Stimulated activated CD8-positive, alpha-beta memory T cell treated with anti-CD3 and anti-CD28 coated beads, Interleukin-7, amount 100 ng/mL, for 48 hours (primary cell): Measurements from ENCODE around the gene ADD2.
A peak's percentile ranks its signal among the peaks of the same experiment; 100 is the strongest.
"Not testable (repeated sequence)": the region's sequence is repeated elsewhere in the genome, so short reads cannot be mapped to it uniquely, and the experiment has no call there.

ENCODE experiments used
- DNase-seq, 2 donors: peaks; one replicate each; pipeline ENCODE4 v3.0.0-alpha.2; 2020; ENCODE audit warnings: low read depth in 1 of 2; ENCODE audit errors: extremely low read depth in 1 of 2

Gene ADD2

DNA sequence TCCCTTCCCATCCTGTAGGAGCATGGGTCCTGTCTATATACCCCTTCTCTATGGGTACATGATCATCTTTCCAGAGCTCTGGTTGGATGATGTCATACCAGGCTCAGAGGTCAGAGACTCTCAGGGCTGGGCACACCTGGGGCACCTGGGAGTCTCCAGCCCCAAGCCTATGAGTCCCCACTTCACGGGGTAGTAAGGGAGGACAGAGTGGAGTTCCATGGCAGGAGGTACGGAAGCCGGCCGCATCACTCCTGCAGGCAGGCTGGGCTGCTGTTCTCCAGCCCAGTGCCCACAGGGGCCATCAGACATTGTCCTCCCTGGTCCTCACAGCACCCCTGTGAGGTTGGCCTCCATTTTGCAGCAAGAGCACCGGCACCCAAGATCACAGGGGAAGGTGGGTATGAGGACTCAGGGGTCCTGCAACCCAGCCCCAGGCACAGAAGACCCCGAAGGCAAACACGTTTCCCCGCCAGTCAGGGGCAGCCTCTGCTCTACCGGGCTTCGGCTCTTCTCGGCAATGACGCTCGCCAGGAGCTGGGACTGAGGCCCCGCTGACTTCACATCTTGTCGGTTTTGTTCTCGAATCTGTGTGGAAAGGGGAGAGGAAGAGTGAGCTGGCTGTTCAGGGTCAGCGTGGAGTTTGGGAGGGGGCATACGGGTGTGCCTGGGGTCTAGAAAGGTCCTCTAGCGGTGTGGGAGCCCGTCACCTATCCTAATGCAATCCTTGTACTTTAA, 91.5 kb downstream of the ADD2 start:
- DNase-seq, result no peak

DNA sequence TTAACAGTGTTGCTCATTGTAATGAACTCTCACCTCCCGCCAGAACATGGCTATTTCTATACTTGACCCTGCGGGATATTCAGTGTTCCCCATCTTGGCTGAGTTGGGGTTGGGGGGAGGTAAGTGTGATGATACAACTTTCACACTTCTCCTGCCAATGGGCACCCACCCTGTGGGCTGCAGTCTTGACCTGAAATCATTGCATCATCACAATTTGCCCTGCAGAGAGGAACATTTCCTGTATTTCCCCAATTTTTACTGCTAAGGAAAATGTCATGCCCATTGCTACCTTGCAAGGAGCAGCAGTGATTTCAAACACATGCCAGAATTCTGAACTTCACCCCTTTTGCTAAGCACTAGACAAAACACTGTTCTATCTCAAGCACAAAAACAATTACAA, 92.1 kb downstream of the ADD2 start:
- DNase-seq, result no peak

DNA sequence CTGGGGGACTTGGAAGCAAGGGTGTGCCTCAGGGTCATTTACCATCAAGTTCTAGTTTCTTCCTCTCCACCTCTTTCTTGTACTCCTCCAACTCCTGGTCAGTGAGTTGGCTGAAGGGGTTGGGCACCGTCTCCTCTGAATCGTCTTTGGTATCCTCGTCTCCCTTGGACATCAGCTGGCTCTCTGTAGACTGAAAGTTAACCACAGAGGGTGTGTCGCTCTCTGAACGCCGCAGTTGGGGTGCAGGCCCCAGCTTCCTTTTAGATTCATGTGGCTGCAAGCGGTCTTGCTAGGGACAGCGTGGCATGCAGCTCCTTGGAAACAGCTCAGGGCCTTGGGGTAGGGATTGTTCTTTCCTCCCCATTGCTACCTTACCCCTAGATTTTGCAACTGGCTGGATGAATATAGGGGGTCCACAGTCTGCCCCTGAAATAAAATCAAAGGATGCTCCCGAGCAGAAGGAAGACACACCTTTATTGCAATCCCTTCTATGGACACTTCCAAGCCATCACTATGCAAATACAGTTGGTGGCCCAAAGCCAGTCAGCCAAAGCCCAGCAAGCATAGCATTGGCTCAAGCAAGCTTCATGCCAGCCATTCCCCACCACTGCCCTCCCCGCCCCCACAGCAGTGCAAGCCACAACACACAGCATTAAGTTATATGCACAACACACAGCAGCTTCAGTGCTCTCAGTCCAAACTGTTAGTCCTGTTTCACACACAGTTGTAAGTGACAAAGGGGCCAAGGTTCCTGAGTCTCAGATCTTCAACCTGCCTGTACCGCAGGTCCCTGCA, 93.2 kb downstream of the ADD2 start:
- no peak for DNase-seq

DNA sequence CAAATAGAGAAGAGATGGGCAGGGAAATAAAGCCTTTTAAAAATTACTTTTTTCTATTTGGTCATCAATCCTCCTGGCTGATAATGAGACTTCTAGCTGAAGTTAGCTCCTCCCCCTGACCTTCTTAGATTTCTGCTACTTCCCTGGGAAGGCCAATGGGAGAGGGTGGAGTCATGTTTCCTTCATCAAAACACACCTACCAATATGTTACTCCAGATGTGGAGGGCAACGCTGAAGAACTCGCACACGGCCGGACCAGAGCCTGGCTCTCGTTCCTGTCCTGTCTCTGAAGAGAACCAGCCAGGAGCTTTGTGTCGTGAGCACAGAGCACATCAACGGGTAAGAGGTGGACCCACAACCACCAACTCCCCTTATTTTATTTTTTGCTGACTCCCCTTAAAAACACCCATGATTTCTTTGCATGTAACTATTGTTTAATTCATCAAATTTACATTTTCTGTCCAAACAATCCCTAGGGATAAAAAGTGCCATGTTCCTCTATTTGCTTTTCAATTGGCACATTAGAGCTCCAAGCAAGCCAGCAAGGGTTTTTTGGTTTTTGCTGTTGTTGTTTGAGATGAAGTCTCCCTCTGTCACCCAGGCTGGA, 94.9 kb downstream of the ADD2 start:
- no peak for DNase-seq

DNA sequence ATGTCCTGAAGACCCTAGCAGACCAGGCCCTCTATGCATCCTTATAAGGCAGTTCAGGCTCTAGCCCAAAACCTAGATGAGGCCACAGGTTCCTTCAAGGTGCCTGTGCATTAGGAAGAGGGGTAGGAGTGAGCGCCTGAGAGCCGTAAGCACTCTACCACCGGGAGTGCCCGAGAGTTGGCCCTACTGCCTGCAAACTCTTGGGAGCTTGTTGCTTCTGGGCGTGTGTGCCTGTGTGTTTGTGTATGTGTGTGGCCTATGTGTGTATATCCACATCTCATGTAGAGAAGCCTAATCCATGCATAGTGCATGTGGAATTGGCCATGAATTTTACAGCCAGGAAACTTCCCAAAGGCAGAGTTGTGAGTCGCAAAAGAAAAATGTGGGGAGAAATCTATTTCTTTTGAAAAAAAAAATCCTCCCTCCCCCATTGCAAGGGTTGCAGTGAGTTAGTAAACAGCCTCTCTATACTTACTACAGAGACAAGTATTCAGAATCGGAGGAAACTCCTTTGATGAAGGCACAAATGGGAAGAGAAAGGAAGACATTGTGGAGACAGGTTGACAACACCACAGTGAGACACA, 96.8 kb downstream of the ADD2 start:
- no peak for DNase-seq

DNA sequence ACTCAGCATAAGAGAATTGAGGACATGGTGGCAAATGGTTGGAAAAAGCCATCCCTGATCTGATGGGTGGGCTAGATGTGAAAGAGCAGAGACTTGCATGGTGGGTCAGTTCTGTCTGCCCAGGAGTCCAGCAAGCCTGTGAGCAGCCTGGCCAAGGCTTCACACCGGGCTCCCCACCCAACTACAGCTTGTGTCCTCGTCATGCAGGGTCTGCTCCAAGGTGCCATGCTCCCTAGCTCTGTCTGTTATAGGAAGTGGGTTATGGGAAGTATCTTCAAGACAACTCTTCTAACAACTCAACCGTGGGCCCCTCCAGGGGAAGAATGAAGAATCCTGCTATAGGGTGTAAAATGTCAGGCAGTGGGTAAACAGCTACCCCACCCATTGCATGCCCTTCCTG, 97.4 kb downstream of the ADD2 start:
- no peak for DNase-seq

DNA sequence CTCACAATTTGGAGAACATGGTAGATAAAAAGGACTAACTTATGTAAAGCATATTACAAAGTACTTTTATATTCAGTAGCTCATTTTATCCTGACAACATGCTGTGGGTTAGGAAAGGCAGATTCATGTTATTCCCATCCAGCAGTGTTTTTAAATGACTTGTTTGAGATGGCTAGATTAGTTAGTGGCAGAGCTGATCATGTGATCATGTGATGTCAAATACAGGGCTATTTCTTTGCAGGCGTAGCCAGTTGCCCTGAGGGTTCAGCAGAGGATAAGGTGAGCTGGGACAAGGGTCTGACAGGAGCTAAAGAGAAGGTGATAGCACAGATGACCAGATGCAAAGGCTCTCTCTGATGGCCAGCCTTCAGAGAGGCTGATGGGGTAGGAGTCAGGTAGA, 97.8 kb downstream of the ADD2 start:
- DNase-seq, result no peak

DNA sequence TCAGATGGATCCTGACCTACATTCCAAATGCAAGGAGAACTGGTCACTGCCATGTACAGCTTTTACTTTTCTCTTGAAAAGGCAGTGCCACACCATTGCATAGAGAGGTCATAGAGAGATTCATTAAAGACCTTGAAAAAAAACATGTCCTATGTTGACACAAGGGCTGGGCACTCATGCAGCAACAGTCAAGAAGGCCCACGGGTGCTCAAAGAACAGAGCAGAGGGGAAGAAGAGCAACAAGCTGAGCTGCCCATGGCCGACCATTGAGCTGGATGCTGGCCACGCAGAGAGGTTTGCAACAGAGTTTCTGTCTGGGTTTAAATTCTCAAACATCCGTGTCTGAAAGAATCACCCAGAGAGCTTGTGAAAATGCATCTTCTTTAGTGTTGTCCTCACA, 99.1 kb downstream of the ADD2 start:
- no peak for DNase-seq

DNA sequence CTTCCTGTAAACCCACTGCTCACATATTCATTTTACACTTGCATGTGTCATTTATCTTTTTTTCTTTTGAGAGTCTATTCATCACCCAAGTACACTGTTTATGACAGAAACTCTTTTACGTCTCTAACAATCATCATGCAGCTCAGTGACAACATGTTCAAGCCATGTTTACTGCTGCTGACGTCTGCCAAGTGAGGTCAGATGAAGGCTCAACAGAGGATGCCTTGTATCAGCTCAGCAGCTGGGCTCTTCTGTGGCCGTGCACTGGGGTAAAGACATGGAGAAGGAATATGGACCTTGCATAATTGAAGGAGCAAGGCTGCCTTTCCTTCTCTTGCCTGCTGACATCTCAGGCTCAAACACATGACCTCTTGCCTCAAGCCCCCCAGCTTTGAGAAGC, 99.6 kb downstream of the ADD2 start:
- DNase-seq, result no peak

DNA sequence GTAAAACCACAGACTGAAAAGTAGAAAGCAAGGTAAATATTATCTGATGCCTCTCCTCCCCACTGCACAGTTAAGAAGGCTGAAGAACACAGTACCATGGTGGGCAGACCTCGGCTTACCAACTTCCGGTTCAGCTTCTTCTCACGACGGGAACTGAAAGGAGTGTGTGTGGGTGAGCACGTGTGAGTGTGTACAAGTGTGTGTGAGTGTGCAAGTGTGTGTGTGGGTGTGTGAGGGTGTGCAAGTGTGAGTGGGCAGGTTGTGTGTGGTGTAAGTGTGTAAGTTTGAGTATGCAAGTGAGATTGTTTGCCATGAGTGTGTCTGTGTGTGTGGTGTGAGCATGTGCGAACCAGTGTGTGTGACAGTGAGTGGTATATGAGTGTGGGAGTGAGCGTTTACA, 103.5 kb downstream of the ADD2 start:
- no peak for DNase-seq

DNA sequence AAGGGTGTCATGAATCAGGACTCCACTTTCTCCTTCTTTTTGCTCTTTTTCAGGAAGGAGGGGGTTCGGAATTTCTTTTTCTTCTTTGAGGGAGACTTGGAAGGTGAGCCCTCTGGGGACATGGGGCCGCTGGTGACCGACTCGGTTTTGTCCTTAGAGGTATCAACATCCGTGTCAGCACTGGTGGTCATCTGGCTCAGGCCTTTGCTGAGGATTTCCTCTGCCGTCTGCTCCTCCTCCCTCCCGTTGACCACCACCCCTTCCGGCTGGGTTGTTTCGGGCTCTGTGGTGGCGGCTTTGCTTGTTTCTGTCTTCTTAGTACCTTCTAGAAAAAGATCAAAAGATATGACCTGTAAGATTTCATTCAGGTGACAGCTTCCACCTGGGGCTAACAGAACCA, 104.6 kb downstream of the ADD2 start:
- no peak for DNase-seq

DNA sequence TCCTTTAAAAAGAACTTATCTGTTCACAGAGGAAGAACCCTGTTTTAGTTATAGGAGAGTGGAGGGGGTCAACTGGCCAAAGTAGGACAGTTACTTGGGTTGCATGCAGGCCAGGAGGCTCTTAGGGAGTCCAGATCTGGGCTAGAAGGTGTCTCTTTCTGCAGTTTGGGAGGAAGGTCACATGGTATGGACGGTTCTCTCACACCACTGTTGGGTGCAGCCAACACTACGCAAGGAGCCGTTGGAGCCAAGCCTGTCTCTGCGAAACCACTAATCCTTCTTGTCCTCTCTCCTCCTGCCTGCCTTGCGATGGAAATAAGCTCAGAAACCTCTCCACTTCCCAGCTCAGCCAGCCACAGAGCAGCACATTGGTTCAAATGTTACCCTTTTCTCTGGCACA, 108.4 kb downstream of the ADD2 start:
- DNase-seq, result no peak

DNA sequence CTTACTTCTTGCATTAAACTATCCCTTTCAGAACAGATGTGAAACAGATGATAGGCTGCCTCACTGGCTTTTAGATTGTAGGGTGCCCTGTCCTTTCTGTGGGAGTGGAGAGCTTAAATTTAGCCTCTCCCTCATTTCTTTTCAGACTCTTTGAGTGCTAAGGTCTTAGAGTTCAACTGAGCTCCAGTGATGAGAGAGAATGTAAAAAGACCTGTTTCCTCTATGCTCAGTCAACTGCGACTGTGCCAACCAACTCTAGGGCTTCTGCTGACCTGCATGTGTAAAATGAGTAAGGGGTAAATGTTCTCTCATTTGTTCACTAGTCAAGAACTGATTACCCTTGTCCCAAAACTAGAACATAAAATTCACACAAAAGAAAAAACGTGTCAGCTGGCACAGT, 109.5 kb downstream of the ADD2 start:
- DNase-seq, result no peak

DNA sequence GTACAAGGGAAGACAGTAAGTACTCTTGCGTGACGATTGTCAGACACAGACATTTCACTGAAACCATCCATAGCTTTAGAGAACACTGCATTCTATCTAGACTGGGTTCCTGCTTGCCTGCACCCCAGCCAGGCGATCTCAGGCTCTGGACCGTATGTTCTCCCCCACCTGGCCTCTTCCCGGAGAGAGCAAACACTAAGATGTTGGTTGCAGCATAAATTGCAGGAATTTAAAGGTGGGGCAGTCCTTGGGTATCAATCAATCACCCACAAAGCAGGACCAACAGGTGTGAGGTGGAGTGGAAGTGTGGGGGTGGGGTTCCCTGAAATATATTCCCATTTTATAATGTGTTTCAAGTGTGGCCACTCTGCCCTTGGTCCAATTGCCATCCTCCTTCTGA, 110.8 kb downstream of the ADD2 start:
- DNase-seq, result no peak

DNA sequence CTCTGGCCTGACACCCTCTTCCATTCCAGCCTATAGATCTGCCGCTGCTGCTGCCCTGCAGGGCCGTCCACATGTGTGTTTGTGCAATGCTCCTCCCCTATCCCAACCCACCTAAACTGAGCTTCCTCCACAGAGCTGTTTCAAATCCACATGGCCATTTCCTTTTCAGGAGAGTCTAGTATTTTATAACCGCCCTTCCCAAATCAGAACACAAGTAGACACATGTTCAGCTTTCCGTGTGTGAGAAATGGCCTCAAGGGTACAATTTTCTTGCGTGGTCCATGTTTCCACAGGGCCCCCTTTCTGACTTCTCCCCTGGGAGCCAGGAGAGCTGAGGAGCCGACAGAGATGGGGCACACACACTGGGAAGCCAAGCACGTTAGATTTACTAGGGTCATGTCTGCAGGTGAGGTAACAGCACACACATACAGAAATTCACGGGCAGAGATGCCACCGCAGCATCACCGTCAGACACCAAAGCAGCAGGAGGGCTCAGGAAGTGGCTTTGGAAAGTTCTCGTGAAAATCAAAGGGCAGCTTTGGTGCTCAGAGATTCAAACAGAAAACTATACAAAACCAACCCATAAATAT, 111.5 kb downstream of the ADD2 start:
- DNase-seq, result no peak

DNA sequence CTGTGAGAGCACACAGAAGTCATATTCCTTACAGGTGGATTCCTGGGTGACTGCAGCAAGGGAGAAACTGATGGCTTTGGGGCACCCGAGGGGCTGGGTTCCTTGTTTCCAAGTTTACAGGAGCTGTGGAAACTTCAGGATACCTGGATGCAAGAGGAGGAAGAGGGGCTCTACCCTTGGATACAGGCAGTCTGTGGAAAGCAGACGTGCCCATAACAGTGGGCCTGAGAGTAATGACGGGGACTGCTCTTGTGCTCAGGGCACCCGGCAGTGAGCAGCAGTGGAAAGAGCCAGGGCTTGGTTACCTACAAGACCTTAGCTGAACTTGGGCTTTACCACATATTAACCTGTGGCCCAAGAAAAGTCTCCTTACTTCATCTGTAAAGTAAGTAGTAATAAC, 112.2 kb downstream of the ADD2 start:
- DNase-seq, result no peak

DNA sequence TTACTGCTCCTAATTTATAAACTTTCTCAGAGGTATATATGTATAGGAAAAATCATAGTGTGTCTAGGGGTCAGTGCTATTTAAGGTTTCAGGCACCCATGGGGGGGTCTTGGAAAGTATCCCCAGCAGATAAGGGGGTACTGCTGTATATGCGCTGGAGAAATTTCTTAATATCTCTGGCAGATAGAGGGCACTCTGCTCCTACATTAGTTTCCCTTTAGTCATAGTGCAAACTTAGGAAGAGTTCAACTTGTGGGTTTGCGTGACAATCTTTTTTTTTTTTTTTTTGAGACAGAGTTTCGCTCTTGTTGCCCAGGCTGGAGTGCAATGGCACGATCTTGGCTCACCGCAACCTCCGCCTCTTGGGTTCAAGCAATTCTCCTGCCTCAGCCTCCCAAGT, 112.8 kb downstream of the ADD2 start:
- DNase-seq, result not testable (repeated sequence)

DNA sequence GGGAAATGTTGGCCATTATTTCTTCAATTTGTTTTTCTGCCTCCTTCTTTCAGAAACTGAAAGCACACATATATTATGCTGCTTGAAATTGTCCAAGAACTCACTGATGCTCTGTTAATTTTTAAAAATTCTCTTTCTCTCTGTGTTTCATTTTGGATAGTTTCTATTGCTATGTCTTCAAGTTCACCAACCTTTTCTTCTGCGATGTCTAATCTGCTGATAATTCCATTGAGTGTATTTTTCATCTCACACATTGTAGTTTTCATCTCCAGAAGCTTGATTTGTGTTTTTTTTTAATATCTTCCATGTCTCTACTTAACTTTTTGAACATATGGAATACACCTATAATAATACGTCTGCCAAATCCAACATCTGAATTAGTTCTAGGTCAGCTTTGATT, 116.3 kb downstream of the ADD2 start:
- no peak for DNase-seq

DNA sequence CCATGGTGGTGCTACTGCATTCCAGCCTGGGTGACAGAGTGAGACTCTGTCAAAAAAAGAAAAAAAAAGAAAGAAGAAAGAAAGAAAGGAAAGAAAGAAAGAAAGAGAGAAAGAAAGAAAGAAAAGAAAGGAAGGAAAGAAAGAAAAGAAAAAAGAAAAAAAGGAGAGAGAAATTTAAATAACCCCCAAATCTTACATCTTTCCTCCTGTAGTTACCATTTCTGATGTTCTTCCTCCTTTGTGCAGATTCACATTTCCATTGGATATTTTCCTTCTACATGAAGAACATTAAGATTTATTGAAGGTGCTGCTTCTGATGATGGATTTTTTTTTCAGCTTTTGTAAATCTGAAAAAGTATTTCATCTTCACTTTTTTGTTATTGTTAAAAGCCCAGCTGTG, 117.0 kb downstream of the ADD2 start:
- no peak for DNase-seq

DNA sequence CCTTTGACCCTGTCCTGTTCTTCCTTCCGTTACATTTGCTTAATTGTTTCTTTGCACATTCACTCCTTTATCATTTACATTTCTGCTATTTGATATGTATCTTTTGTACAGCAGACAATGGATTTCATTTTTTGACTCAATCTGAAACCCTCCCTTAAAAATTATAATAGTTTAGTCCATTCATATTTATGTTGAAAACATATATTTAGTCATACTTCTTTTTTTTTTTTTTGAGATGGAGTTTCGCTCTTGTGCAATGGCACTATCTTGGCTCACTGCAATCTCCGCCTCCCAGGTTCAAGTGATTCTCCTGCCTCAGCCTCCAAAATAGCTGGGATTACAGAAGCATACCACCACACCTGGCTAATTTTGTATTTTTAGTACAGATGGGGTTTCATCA, 119.0 kb downstream of the ADD2 start:
- DNase-seq, result no peak

DNA sequence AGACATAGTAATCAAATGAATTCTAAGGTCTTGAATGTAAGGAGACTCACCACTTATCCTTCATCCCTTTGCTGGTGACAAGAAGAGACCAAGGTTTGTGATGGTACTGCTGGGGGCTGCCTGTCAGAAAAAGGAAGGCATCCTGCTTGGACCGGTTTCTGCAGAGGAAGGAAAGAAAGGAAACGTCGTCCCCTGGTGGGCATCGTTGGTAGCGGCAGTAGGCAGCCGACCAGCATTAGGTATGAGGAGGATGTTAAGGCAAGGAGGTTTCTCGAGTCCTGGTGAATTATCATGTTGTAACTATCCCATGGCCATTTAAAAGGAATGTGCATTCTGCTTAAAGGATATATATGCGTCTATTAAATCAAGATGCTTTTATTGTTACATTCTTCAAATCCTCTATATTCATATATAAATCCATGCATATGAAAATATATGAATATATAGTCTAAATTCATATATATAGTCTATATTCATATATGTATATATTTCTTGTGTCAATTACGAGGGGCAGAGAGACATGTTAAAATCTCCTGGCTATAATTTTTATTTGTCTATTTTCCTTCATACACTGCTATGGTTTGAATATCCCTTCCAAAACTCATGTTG, 120.0 kb downstream of the ADD2 start:
- DNase-seq, result peak; percentile 43 to 45
